Measurements from ENCODE around the gene NTNG2.

DNA sequence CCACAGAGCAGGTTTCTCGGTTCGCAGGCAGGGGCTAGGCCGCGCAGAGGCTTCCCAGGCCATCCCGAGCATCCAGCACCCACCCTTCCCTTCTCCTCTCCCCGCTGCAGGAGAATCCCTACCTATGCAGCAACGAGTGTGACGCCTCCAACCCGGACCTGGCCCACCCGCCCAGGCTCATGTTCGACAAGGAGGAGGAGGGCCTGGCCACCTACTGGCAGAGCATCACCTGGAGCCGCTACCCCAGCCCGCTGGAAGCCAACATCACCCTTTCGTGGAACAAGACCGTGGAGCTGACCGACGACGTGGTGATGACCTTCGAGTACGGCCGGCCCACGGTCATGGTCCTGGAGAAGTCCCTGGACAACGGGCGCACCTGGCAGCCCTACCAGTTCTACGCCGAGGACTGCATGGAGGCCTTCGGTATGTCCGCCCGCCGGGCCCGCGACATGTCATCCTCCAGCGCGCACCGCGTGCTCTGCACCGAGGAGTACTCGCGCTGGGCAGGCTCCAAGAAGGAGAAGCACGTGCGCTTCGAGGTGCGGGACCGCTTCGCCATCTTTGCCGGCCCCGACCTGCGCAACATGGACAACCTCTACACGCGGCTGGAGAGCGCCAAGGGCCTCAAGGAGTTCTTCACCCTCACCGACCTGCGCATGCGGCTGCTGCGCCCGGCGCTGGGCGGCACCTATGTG lies 36.1 kb downstream of the NTNG2 start:
- TF ChIP-seq, protein P1, sequence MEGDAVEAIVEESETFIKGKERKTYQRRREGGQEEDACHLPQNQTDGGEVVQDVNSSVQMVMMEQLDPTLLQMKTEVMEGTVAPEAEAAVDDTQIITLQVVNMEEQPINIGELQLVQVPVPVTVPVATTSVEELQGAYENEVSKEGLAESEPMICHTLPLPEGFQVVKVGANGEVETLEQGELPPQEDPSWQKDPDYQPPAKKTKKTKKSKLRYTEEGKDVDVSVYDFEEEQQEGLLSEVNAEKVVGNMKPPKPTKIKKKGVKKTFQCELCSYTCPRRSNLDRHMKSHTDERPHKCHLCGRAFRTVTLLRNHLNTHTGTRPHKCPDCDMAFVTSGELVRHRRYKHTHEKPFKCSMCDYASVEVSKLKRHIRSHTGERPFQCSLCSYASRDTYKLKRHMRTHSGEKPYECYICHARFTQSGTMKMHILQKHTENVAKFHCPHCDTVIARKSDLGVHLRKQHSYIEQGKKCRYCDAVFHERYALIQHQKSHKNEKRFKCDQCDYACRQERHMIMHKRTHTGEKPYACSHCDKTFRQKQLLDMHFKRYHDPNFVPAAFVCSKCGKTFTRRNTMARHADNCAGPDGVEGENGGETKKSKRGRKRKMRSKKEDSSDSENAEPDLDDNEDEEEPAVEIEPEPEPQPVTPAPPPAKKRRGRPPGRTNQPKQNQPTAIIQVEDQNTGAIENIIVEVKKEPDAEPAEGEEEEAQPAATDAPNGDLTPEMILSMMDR (conservative IDR thresholded peaks at IDR 0.05 in 1 of 2, IDR thresholded peaks at IDR 0.05 in 1 of 2; ENCODE audit: low read depth in 1 of 2, low read length in 2 of 2) = no peak
- TF ChIP-seq EZH2 (IDR thresholded peaks at IDR 0.05; ENCODE audit: low read length, missing control alignments) = no peak
